IMR-90 (cell line): Measurements from ENCODE around the gene INO80E. TPM values are rescaled to one million over a fixed set of nuclear protein-coding genes. Genes with fewer than 3 reads are reported as not detected.

Source experiments
- ATAC-seq: fragments of 200-7000 bp; cut with Tn5 transposase; 2 replicates; pipeline ENCODE4 v1.9.1; 2020; ENCODE audit warnings: low read depth, mild to moderate bottlenecking, moderate library complexity
- BruUV-seq: library from RNA; stranded (reverse); fragments of 400-500 nt; replicated peaks from 2 replicates; lab custom pipeline; 2021; lab: Mats Ljungman, UMichigan
- CTCF ChIA-PET: fragments of 300-600 bp; formaldehyde crosslinking; extraction: SDS; loops from one replicate; lab custom pipeline; 2021; ENCODE audit warnings: antibody characterized with exemption; lab: Yijun Ruan, JAX
- POLR2A ChIA-PET: fragments of 300-600 bp; sonication (Branson Sonifier 250); formaldehyde crosslinking; loops from one replicate; lab custom pipeline; 2022; ENCODE audit warnings: antibody characterized with exemption; ENCODE audit not compliant: unreplicated experiment; lab: Charles Lee
- DNase-seq: peaks from one replicate; pipeline ENCODE4 v3.0.0; 2013
- H2AFZ ChIP-seq: replicated peaks from 2 replicates; pipeline ENCODE3; 2013; ENCODE audit warnings: low read length, mild to moderate bottlenecking; ENCODE audit not compliant: poor library complexity
- H2AK5ac ChIP-seq: 2 replicates; pipeline ENCODE4 v1.6.1; 2013; ENCODE audit warnings: low read depth, low read length, inconsistent platforms
- H2AK9ac ChIP-seq: replicated peaks from 2 replicates; pipeline ENCODE3; 2013; ENCODE audit warnings: mild to moderate bottlenecking, low read depth, low read length, moderate library complexity; ENCODE audit not compliant: poor library complexity
- H2BK120ac ChIP-seq: 2 replicates; pipeline ENCODE4 v1.6.1; 2013; ENCODE audit warnings: low read depth, low read length, inconsistent platforms
- H2BK15ac ChIP-seq: 3 replicates; pipeline ENCODE4 v1.6.1; 2013; ENCODE audit warnings: low read depth, low read length, inconsistent platforms
- H2BK20ac ChIP-seq: 2 replicates; pipeline ENCODE4 v1.6.1; 2013; ENCODE audit warnings: low read depth, mild to moderate bottlenecking, inconsistent platforms, low read length, moderate library complexity
- H2BK5ac ChIP-seq: 2 replicates; pipeline ENCODE4 v1.6.1; 2013; ENCODE audit warnings: mild to moderate bottlenecking, low read depth, low read length, inconsistent platforms; ENCODE audit not compliant: poor library complexity, severe bottlenecking
- H3K14ac ChIP-seq: replicated peaks from 2 replicates; pipeline ENCODE4 v1.6.1; 2013; ENCODE audit warnings: low read depth, low read length, inconsistent platforms
- H3K18ac ChIP-seq: 2 replicates; pipeline ENCODE4 v1.6.1; 2013; ENCODE audit warnings: low read depth, low read length, control low read depth
- H3K23ac ChIP-seq: 2 replicates; pipeline ENCODE4 v1.6.1; 2013; ENCODE audit warnings: low read depth, low read length, inconsistent platforms
- H3K27ac ChIP-seq: 2 replicates; pipeline ENCODE4 v1.5.1; 2013; ENCODE audit warnings: mild to moderate bottlenecking, control low read depth, low read length; ENCODE audit not compliant: insufficient read depth
- H3K27me3 ChIP-seq: 2 replicates; pipeline ENCODE4 v1.6.1; 2013; ENCODE audit warnings: low read length; ENCODE audit not compliant: control insufficient read depth, insufficient read depth
- H3K36me3 ChIP-seq: 2 replicates; pipeline ENCODE4 v1.6.1; 2013; ENCODE audit warnings: low read length, mixed read lengths; ENCODE audit not compliant: control insufficient read depth, insufficient read depth
- H3K4ac ChIP-seq: 2 replicates; pipeline ENCODE4 v1.6.1; 2013; ENCODE audit warnings: low read depth, low read length, inconsistent platforms
- H3K4me1 ChIP-seq: 2 replicates; pipeline ENCODE4 v1.6.1; 2013; ENCODE audit warnings: low read length, mixed read lengths; ENCODE audit not compliant: control insufficient read depth, insufficient read depth
- H3K4me2 ChIP-seq: 2 replicates; pipeline ENCODE4 v1.6.1; 2013; ENCODE audit warnings: low read depth, mild to moderate bottlenecking, control low read depth, low read length, moderate library complexity
- H3K4me3 ChIP-seq: 2 replicates; pipeline ENCODE4 v1.5.1; 2013; ENCODE audit warnings: low read depth, mild to moderate bottlenecking, control low read depth, low read length, moderate library complexity; ENCODE audit not compliant: insufficient read depth
- H3K56ac ChIP-seq: 2 replicates; pipeline ENCODE4 v1.6.1; 2013; ENCODE audit warnings: low read length, inconsistent platforms; ENCODE audit not compliant: insufficient read depth; ENCODE audit errors: extremely low read depth
- H3K79me1 ChIP-seq, 2 experiments: 2 replicates each; pipeline ENCODE4 v1.6.1; 2013; ENCODE audit warnings: low read length in 2 of 2, inconsistent platforms in 1 of 2, low read depth in 1 of 2
- H3K9ac ChIP-seq: 2 replicates; pipeline ENCODE4 v1.6.1; 2013; ENCODE audit warnings: low read depth, low read length, control low read depth
- H3K9me1 ChIP-seq: 2 replicates; pipeline ENCODE4 v1.6.1; 2013; ENCODE audit warnings: low read length, inconsistent platforms; ENCODE audit not compliant: insufficient read depth
- H3K9me3 ChIP-seq: 2 replicates; pipeline ENCODE4 v1.6.1; 2013; ENCODE audit warnings: low read length; ENCODE audit not compliant: control insufficient read depth, insufficient read depth
- H4K20me1 ChIP-seq: 2 replicates; pipeline ENCODE4 v1.6.1; 2013; ENCODE audit warnings: low read length, inconsistent platforms; ENCODE audit not compliant: insufficient read depth
- H4K5ac ChIP-seq: 2 replicates; pipeline ENCODE4 v1.6.1; 2013; ENCODE audit warnings: mild to moderate bottlenecking, low read depth, low read length, control low read depth
- H4K8ac ChIP-seq, 2 experiments: 2 replicates each; pipeline ENCODE4 v1.6.1; 2013; ENCODE audit warnings: low read depth in 2 of 2, low read length in 2 of 2, control low read depth in 1 of 2, inconsistent platforms in 1 of 2
- H4K91ac ChIP-seq: 2 replicates; pipeline ENCODE4 v1.6.1; 2013; ENCODE audit warnings: low read depth, low read length, inconsistent platforms; ENCODE audit not compliant: insufficient read depth
- ELK1 ChIP-seq: fragments of 150-350 bp; IDR thresholded peaks from 2 replicates; pipeline ENCODE4 v1.6.1; 2016; ENCODE audit warnings: low read depth, mild to moderate bottlenecking, low read length, moderate library complexity, borderline replicate concordance
- NFE2L2 ChIP-seq: fragments of 150-350 bp; IDR thresholded peaks from 2 replicates; pipeline ENCODE4 v1.6.1; 2016; ENCODE audit warnings: low read depth, mild to moderate bottlenecking, low read length
- WGBS, 2 experiments: methylation state at CpG; one replicate each; pipeline versions ENCODE4 v1.1.5 to v1.1.7; 2013; ENCODE audit warnings: missing lambda C conversion rate in 2 of 2; ENCODE audit not compliant: insufficient read length in 1 of 2; ENCODE audit errors: extremely low coverage in 2 of 2; 5-methylcytosine and 5-hydroxymethylcytosine counted together
- dilution Hi-C: fragments of 300-500 bp; cut with HindIII; formaldehyde crosslinking; loops from one replicate; pipeline ENCODE4 v1.14.3; 2018; ENCODE audit warnings: low sequenced_read_pairs; ENCODE audit not compliant: unreplicated experiment
- in situ Hi-C: fragments of 300-500 bp; cut with MboI; formaldehyde crosslinking; loops from 3 replicates; pipeline ENCODE4 v1.14.3; 2019; ENCODE audit warnings: low sequenced_read_pairs, inconsistent platforms, mixed read lengths
- intact Hi-C: fragments of 100-400 bp; cut with micrococcal nuclease; formaldehyde crosslinking; loops from 2 replicates; pipeline ENCODE4 v1.10.0; 2022
- polyA plus RNA-seq, 3 experiments: library from polyadenylated mRNA; depleted of rRNA; stranded (reverse); fragments of >200 nt; gene quantifications; 2 replicates each; pipeline ENCODE4 v1.2.3, GENCODE V29; 2012; ENCODE audit warnings: low replicate concordance in 1 of 3
- total RNA-seq: library from RNA; depleted of rRNA; stranded (reverse); fragments of >200 nt; gene quantifications from 2 replicates; pipeline ENCODE4 v1.2.3, GENCODE V29; 2012

The INO80E gene
- total and polyA plus RNA-seq, 2 of the 4 experiments (the other 2 are of a cell fraction) = 40.9 to 42.1 TPM

GRCh38 chr16:29974291-29975133, 21.5 kb upstream of the INO80E start (continued):
- TF ChIP-seq ELK1 (no peak), NFE2L2 (no peak)

GRCh38 chr16:29975134-29975538, 20.9 kb upstream of the INO80E start:
- dilution Hi-C loops = no loop called here
- Histone ChIP-seq H2BK15ac (no peak overlapping the region), H3K4me2 (peak overlapping the region; percentile 91), H3K9me1 (peaks cover 28% of the 10 kb centered on the region), H2BK20ac (no peak overlapping the region), H2AK9ac (peak overlapping the region; percentile 51), H4K20me1 (peaks cover 44% of the 10 kb centered on the region), H4K8ac (no peak overlapping the region), H2AFZ (no peak overlapping the region), H3K4ac (peak overlapping the region; percentile 97), H2AK5ac (peak overlapping the region; percentile 57; the same call in 1 of the 2 replicates), H3K23ac (peak overlapping the region; percentile 99), H3K18ac (no peak overlapping the region), H4K91ac (no peak overlapping the region), H3K56ac (no peak overlapping the region), H3K4me3 (peak overlapping the region; percentile 69), H4K5ac (no peak overlapping the region), H2BK120ac (no peak overlapping the region), H3K79me1 (peaks cover 6 to 64% of the 10 kb centered on the region in 2 experiments), H3K27ac (no peak overlapping the region; the same call in 1 of the 2 replicates), H2BK5ac (no peak overlapping the region), H3K36me3 (peaks cover 29% of the 10 kb centered on the region), H3K27me3 (no peaks in the 10 kb centered on the region), H3K9me3 (no peaks in the 10 kb centered on the region), H3K9ac (peak overlapping the region; percentile 94), H3K4me1 (peaks cover 13% of the 10 kb centered on the region; the same call in 1 of the 2 replicates), H3K14ac (peak overlapping the region; percentile 99)
- POLR2A ChIA-PET = no interaction called here
- TF ChIP-seq ELK1 = no peak
- CTCF ChIA-PET = no interaction called here
- BruUV-seq = no TSS peak
- ATAC-seq = no peak
- DNase-seq = no peak
- WGBS, 2 experiments = 70% methylated on average over 4 of the region's 5 CpGs; no CpG with 5 or more reads in 1 of the 2 experiments
- intact Hi-C loops = no loop called here
- in situ Hi-C loops = no loop called here
